Measurements from ENCODE around the gene COBL. TPM values are rescaled to one million over a fixed set of nuclear protein-coding genes. Genes with fewer than 3 reads are reported as not detected.

COBL gene
- total and polyA plus RNA-seq, 10 of the 15 experiments (the other 5 are each of a cell fraction or from before 2014, with no cell fraction given), result 0.21 TPM; not detected in 9

DNA sequence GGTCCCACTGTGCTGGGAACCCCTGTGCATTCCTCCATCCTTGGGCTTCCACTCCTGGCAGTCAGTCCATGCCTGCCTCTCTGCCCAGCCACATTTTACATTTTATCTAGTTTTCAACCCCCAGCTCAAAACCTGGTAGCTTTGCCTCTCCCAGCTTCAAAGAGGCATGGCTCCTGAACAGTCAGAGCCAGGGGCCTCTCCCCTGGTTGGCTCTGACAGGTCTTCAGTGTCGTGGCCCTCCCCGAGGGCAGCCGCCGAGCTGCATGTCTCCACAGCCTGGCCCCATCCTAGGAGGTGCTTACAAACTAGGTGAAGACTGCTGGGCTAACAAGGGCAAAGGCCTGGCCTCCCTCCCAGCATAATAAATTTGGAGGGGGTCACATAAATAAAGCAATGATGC, 14.8 kb downstream of the COBL start:
- in situ Hi-C loops (cut with MboI) (no loop called here), intact Hi-C loops (cut with micrococcal nuclease; ENCODE audit: unreplicated experiment) (no loop called here)
- H3K79me2 ChIP-seq (ENCODE audit: control insufficient read depth, insufficient read depth, low read length), result no peaks in the 10 kb centered on the region
- POLR2A ChIA-PET, result no interaction called here
- RAD21 ChIA-PET (ENCODE audit: unreplicated experiment), result no interaction called here
- BruUV-seq (replicated peaks), result no TSS peak
- H4K20me1 ChIP-seq (ENCODE audit: control insufficient read depth, insufficient read depth), result no peaks in the 10 kb centered on the region
- SMC1A ChIA-PET (ENCODE audit: uncharacterized antibody, unreplicated experiment), result no interaction called here
- no peak overlapping the region for H3K4me2 ChIP-seq (ENCODE audit: control insufficient read depth, insufficient read depth)
- no peaks in the 10 kb centered on the region for H3K4me1 ChIP-seq (ENCODE audit: control insufficient read depth, insufficient read depth, low read length)
- 40% methylated on average over 4 of the region's 4 CpGs for WGBS (ENCODE audit: insufficient coverage, insufficient replicate concordance, low lambda C conversion rate, missing lambda C conversion rate)
- H3K4me3 ChIP-seq, result no peak overlapping the region
- H2AFZ ChIP-seq (ENCODE audit: control insufficient read depth, low read depth, low read length), result no peak overlapping the region
- H3K36me3 ChIP-seq (ENCODE audit: control insufficient read depth in 2 of 2, insufficient read depth in 2 of 2, low read length in 1 of 2), result no peaks in the 10 kb centered on the region
- no peak overlapping the region for H3K9ac ChIP-seq (ENCODE audit: control insufficient read depth, insufficient read depth, low read length)
- CTCF ChIA-PET, result no interaction called here
- H3K27ac ChIP-seq (ENCODE audit: control insufficient read depth, insufficient read depth), result no peak overlapping the region
- DNase-seq (ENCODE audit: low read depth, low spot score) (no peak), ATAC-seq (no peak), FAIRE-seq (no peak)
- H3K27me3 ChIP-seq (replicated peaks in 1 of 2; ENCODE audit: control insufficient read depth in 2 of 2, insufficient read depth in 2 of 2, low read length in 1 of 2), result no peaks in the 10 kb centered on the region
- TF ChIP-seq EED (IDR thresholded peaks at IDR 0.05; ENCODE audit: low read depth), result no peak
- no peak for TF ChIP-seq HDGF (IDR thresholded peaks at IDR 0.05)
- TF ChIP-seq, protein P1, sequence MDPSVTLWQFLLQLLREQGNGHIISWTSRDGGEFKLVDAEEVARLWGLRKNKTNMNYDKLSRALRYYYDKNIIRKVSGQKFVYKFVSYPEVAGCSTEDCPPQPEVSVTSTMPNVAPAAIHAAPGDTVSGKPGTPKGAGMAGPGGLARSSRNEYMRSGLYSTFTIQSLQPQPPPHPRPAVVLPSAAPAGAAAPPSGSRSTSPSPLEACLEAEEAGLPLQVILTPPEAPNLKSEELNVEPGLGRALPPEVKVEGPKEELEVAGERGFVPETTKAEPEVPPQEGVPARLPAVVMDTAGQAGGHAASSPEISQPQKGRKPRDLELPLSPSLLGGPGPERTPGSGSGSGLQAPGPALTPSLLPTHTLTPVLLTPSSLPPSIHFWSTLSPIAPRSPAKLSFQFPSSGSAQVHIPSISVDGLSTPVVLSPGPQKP (IDR thresholded peaks at IDR 0.05; ENCODE audit: low read depth, low read length), result no peak
- no peak for TF ChIP-seq EZH2 (IDR thresholded peaks at IDR 0.05; ENCODE audit: borderline replicate concordance, control insufficient read depth, low read depth, low read length)
- no peak for TF ChIP-seq ZSCAN29 (IDR thresholded peaks at IDR 0.05)
- TF ChIP-seq CHD4 (IDR thresholded peaks at IDR 0.05), result no peak
- TF ChIP-seq FOXM1 (IDR thresholded peaks at IDR 0.05; ENCODE audit: low read depth, low read length), result no peak
- TF ChIP-seq, protein P2, sequence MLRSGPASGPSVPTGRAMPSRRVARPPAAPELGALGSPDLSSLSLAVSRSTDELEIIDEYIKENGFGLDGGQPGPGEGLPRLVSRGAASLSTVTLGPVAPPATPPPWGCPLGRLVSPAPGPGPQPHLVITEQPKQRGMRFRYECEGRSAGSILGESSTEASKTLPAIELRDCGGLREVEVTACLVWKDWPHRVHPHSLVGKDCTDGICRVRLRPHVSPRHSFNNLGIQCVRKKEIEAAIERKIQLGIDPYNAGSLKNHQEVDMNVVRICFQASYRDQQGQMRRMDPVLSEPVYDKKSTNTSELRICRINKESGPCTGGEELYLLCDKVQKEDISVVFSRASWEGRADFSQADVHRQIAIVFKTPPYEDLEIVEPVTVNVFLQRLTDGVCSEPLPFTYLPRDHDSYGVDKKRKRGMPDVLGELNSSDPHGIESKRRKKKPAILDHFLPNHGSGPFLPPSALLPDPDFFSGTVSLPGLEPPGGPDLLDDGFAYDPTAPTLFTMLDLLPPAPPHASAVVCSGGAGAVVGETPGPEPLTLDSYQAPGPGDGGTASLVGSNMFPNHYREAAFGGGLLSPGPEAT (IDR thresholded peaks at IDR 0.05; ENCODE audit: low read depth), result no peak
- TF ChIP-seq, protein P3, sequence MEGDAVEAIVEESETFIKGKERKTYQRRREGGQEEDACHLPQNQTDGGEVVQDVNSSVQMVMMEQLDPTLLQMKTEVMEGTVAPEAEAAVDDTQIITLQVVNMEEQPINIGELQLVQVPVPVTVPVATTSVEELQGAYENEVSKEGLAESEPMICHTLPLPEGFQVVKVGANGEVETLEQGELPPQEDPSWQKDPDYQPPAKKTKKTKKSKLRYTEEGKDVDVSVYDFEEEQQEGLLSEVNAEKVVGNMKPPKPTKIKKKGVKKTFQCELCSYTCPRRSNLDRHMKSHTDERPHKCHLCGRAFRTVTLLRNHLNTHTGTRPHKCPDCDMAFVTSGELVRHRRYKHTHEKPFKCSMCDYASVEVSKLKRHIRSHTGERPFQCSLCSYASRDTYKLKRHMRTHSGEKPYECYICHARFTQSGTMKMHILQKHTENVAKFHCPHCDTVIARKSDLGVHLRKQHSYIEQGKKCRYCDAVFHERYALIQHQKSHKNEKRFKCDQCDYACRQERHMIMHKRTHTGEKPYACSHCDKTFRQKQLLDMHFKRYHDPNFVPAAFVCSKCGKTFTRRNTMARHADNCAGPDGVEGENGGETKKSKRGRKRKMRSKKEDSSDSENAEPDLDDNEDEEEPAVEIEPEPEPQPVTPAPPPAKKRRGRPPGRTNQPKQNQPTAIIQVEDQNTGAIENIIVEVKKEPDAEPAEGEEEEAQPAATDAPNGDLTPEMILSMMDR (IDR thresholded peaks at IDR 0.05 in 2 of 3, conservative IDR thresholded peaks at IDR 0.05 in 1 of 3; ENCODE audit: control insufficient read depth in 2 of 3, extremely low read depth in 1 of 3, insufficient read depth in 1 of 3, low read depth in 3 of 3, low read length in 3 of 3), result no peak
- TF ChIP-seq MEF2B (IDR thresholded peaks at IDR 0.05; ENCODE audit: partially characterized antibody, poor library complexity, severe bottlenecking), result no peak
- TF ChIP-seq CEBPB (IDR thresholded peaks at IDR 0.05; ENCODE audit: borderline replicate concordance in 1 of 2, low read depth in 2 of 2, low read length in 2 of 2), result no peak
- no peak for TF ChIP-seq CBX5 (IDR thresholded peaks at IDR 0.05; ENCODE audit: low read depth)
- TF ChIP-seq, protein P4, sequence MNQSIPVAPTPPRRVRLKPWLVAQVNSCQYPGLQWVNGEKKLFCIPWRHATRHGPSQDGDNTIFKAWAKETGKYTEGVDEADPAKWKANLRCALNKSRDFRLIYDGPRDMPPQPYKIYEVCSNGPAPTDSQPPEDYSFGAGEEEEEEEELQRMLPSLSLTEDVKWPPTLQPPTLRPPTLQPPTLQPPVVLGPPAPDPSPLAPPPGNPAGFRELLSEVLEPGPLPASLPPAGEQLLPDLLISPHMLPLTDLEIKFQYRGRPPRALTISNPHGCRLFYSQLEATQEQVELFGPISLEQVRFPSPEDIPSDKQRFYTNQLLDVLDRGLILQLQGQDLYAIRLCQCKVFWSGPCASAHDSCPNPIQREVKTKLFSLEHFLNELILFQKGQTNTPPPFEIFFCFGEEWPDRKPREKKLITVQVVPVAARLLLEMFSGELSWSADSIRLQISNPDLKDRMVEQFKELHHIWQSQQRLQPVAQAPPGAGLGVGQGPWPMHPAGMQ (IDR thresholded peaks at IDR 0.05; ENCODE audit: borderline replicate concordance), result no peak
- H3K9me3 ChIP-seq (replicated peaks; ENCODE audit: control insufficient read depth, insufficient read depth, low read length), result no peaks in the 10 kb centered on the region

Data from GM12878 (cell line).